Breast epithelium (tissue), 3 donors: Measurements from ENCODE around the gene LRP2.

Experiments used
- POLR2A ChIP-seq: fragments of 450-650 bp; IDR thresholded peaks from one replicate; pipeline ENCODE4 v1.6.1; 2016; ENCODE audit warnings: antibody characterized with exemption, mild to moderate bottlenecking, moderate library complexity
- POLR2AphosphoS5 ChIP-seq, 3 donors: sonication (generic); formaldehyde crosslinking; IDR thresholded peaks; one replicate each; pipeline ENCODE4 v1.6.1; 2017; ENCODE audit warnings: antibody characterized with exemption in 3 of 3
- TF ChIP-seq, protein P1 (sequence below), 3 donors: fragments of 450-650 bp; IDR thresholded peaks; one replicate each; pipeline ENCODE4 v1.5.1; 2016 to 2017; ENCODE audit warnings: antibody characterized with exemption in 3 of 3, mild to moderate bottlenecking in 3 of 3, moderate library complexity in 3 of 3

DNA sequence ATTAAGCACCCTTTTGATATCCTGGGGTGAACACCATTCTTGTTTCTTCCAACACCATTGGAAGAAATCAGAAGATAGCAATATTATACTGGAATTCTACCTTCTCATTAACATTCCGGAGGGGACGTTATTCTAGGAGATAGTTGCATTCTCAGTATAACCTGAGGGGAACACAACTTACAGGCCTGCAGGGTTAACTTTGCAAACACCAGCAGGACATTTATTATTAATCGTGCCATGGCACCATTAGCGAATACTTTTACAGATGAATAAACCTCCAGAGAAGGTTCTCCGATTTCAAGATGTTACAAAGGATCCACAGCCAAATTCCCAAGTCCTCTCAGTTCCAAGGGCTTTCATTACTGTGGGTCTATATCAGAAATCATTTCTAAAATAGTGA, 184.0 kb downstream of the LRP2 start:
- TF ChIP-seq POLR2A (no peak), POLR2AphosphoS5 (IDR thresholded peaks at IDR 0.05) (no peak)
- TF ChIP-seq, protein P1, sequence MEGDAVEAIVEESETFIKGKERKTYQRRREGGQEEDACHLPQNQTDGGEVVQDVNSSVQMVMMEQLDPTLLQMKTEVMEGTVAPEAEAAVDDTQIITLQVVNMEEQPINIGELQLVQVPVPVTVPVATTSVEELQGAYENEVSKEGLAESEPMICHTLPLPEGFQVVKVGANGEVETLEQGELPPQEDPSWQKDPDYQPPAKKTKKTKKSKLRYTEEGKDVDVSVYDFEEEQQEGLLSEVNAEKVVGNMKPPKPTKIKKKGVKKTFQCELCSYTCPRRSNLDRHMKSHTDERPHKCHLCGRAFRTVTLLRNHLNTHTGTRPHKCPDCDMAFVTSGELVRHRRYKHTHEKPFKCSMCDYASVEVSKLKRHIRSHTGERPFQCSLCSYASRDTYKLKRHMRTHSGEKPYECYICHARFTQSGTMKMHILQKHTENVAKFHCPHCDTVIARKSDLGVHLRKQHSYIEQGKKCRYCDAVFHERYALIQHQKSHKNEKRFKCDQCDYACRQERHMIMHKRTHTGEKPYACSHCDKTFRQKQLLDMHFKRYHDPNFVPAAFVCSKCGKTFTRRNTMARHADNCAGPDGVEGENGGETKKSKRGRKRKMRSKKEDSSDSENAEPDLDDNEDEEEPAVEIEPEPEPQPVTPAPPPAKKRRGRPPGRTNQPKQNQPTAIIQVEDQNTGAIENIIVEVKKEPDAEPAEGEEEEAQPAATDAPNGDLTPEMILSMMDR (IDR thresholded peaks at IDR 0.05) = no peak
